Liver (tissue), 9 donors: Measurements from ENCODE around the gene RELL2. TPM values are rescaled to one million over a fixed set of nuclear protein-coding genes. Genes with fewer than 3 reads are reported as not detected.

Experiments
- DNase-seq: peaks from one replicate; pipeline ENCODE4 v3.0.0-alpha.2; 2017; ENCODE audit warnings: low spot score
- H3K27ac ChIP-seq, 2 donors: one replicate each; pipeline ENCODE4 v1.7.0; 2013; ENCODE audit warnings: inconsistent platforms in 2 of 2, low read length in 2 of 2, control low read depth in 1 of 2, low read depth in 1 of 2, mild to moderate bottlenecking in 1 of 2
- H3K27me3 ChIP-seq, 4 donors: one replicate each; pipeline versions ENCODE4 v1.6.1 to v1.7.0; 2013; ENCODE audit warnings: low read length in 3 of 4, inconsistent platforms in 1 of 4, mild to moderate bottlenecking in 1 of 4, moderate library complexity in 1 of 4; ENCODE audit not compliant: control insufficient read depth in 4 of 4, insufficient read depth in 4 of 4
- H3K36me3 ChIP-seq, 4 donors: one replicate each; pipeline versions ENCODE4 v1.6.1 to v1.7.0; 2013; ENCODE audit warnings: low read length in 3 of 4, mild to moderate bottlenecking in 3 of 4, low read depth in 1 of 4, moderate library complexity in 1 of 4; ENCODE audit not compliant: control insufficient read depth in 4 of 4, insufficient read depth in 3 of 4
- H3K4me1 ChIP-seq, 4 donors: one replicate each; pipeline versions ENCODE4 v1.6.1 to v1.7.0; 2013; ENCODE audit warnings: low read length in 3 of 4, mild to moderate bottlenecking in 3 of 4, moderate library complexity in 1 of 4; ENCODE audit not compliant: control insufficient read depth in 4 of 4, insufficient read depth in 4 of 4
- H3K4me3 ChIP-seq, 3 donors: one replicate each; pipeline versions ENCODE4 v1.6.1 to v1.7.0; 2013; ENCODE audit warnings: low read length in 3 of 3, control low read depth in 1 of 3, low read depth in 1 of 3, mild to moderate bottlenecking in 1 of 3
- H3K9ac ChIP-seq, 2 donors: one replicate each; pipeline ENCODE4 v1.7.0; 2013; ENCODE audit warnings: low read length in 2 of 2, mild to moderate bottlenecking in 2 of 2, moderate library complexity in 2 of 2, control low read depth in 1 of 2, low read depth in 1 of 2
- H3K9me3 ChIP-seq, 4 donors: one replicate each; pipeline versions ENCODE4 v1.6.1 to v1.7.0; 2013; ENCODE audit warnings: low read length in 3 of 4; ENCODE audit not compliant: control insufficient read depth in 4 of 4
- CTCF ChIP-seq: fragments of 150-350 bp; IDR thresholded peaks from 2 replicates; pipeline ENCODE4 v1.5.1; 2017; ENCODE audit warnings: improper control_type of control experiment, low read depth, low read length; ENCODE audit not compliant: missing input control
- EGR1 ChIP-seq, 2 donors: IDR thresholded peaks; 2 replicates each; pipeline ENCODE4 v1.6.1; 2016 to 2018; ENCODE audit warnings: antibody characterized with exemption in 2 of 2, low read depth in 2 of 2
- FOXA1 ChIP-seq: IDR thresholded peaks from 2 replicates; pipeline ENCODE4 v1.6.1; 2016; ENCODE audit warnings: antibody characterized with exemption
- FOXA2 ChIP-seq: IDR thresholded peaks from 2 replicates; pipeline ENCODE4 v1.6.1; 2016; ENCODE audit warnings: antibody characterized with exemption
- GABPA ChIP-seq, 2 donors: IDR thresholded peaks in 1 of 2; conservative IDR thresholded peaks in 1 of 2; 2 replicates each; pipeline ENCODE4 v1.6.1; 2016; ENCODE audit warnings: antibody characterized with exemption in 2 of 2, mild to moderate bottlenecking in 1 of 2, moderate library complexity in 1 of 2
- HNF4A ChIP-seq, 2 donors: conservative IDR thresholded peaks; 2 replicates each; pipeline ENCODE4 v1.6.1; 2016; ENCODE audit warnings: antibody characterized with exemption in 2 of 2, mild to moderate bottlenecking in 2 of 2
- HNF4G ChIP-seq: IDR thresholded peaks from 2 replicates; pipeline ENCODE4 v1.6.1; 2016; ENCODE audit warnings: antibody characterized with exemption
- JUND ChIP-seq, 2 donors: IDR thresholded peaks; 2 replicates each; pipeline ENCODE4 v1.6.1; 2016; ENCODE audit warnings: antibody characterized with exemption in 2 of 2
- NR2F2 ChIP-seq: IDR thresholded peaks from 2 replicates; pipeline ENCODE4 v1.6.1; 2016; ENCODE audit warnings: antibody characterized with exemption
- RAD21 ChIP-seq, 2 donors: IDR thresholded peaks; 2 replicates each; pipeline ENCODE4 v1.6.1; 2016; ENCODE audit warnings: antibody characterized with exemption in 2 of 2, mild to moderate bottlenecking in 2 of 2
- REST ChIP-seq: IDR thresholded peaks from 2 replicates; pipeline ENCODE4 v1.6.1; 2016; ENCODE audit warnings: antibody characterized with exemption, mild to moderate bottlenecking
- RXRA ChIP-seq, 2 donors: IDR thresholded peaks; 2 replicates each; pipeline ENCODE4 v1.6.1; 2017 to 2018; ENCODE audit warnings: antibody characterized with exemption in 2 of 2, mild to moderate bottlenecking in 1 of 2
- TAF1 ChIP-seq: conservative IDR thresholded peaks from 2 replicates; pipeline ENCODE4 v1.6.1; 2016; ENCODE audit warnings: antibody characterized with exemption, mild to moderate bottlenecking
- YY1 ChIP-seq: IDR thresholded peaks from 2 replicates; pipeline ENCODE4 v1.6.1; 2016; ENCODE audit warnings: antibody characterized with exemption, mild to moderate bottlenecking
- ZBTB33 ChIP-seq: IDR thresholded peaks from 2 replicates; pipeline ENCODE4 v1.6.1; 2016; ENCODE audit warnings: antibody characterized with exemption
- WGBS: extraction: QIAGEN DNeasy Blood & Tissue Kit; methylation state at CpG from one replicate; pipeline ENCODE4 v1.1.7; 2013; 5-methylcytosine and 5-hydroxymethylcytosine counted together
- polyA plus RNA-seq, 2 donors: library from polyadenylated mRNA; stranded (reverse) in 1 of 2; unstranded in 1 of 2; fragments of 200-250 nt in 1 of 2; fragments of >200 nt in 1 of 2; fragmentation: Nextera tagmentation in 1 of 2; extraction: Ambion mirVana in 1 of 2; gene quantifications; one replicate each; pipeline versions ENCODE4 v1.2.1 to v1.2.3, GENCODE V29; 2013 to 2015
- total RNA-seq, 2 donors: library from RNA; depleted of rRNA; stranded (reverse); fragments of >200 nt; gene quantifications; one replicate each; pipeline ENCODE4 v1.2.3, GENCODE V29; 2014
- TF ChIP-seq, protein P1 (sequence below): IDR thresholded peaks from 2 replicates; pipeline ENCODE4 v1.6.1; 2016; ENCODE audit warnings: antibody characterized with exemption
- TF ChIP-seq, protein P2 (sequence below): IDR thresholded peaks from 2 replicates; pipeline ENCODE4 v1.6.1; 2016; ENCODE audit warnings: antibody characterized with exemption
- donor health status: healthy.
- donor health status: healthy.
- donor health status: healthy.
- donor health status: healthy.
- donor health status: healthy.

RELL2 gene
- total and polyA plus RNA-seq, 4 donors: 0.47 to 1.3 (median 0.88) TPM

- TF ChIP-seq, protein P1, sequence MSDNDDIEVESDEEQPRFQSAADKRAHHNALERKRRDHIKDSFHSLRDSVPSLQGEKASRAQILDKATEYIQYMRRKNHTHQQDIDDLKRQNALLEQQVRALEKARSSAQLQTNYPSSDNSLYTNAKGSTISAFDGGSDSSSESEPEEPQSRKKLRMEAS: no peak
- TF ChIP-seq HNF4A (conservative IDR thresholded peaks at IDR 0.05) (no peak), JUND (IDR thresholded peaks at IDR 0.05) (no peak), FOXA1 (no peak), CTCF (no peak), RXRA (IDR thresholded peaks at IDR 0.05) (no peak), NR2F2 (no peak)
- Histone ChIP-seq H3K4me3 (no peak overlapping the region), H3K9ac (no peak overlapping the region), H3K27ac (no peak overlapping the region), H3K27me3 (no peaks in the 10 kb centered on the region), H3K9me3 (no peaks in the 10 kb centered on the region), H3K4me1 (peaks cover 0 to 5% (median 4%) of the 10 kb centered on the region in 4 donors), H3K36me3 (peaks cover 0 to 2% (median under 1%) of the 10 kb centered on the region in 4 donors)
- no peak for DNase-seq
- WGBS: 75% methylated on average over 17 of the region's 17 CpGs
Observed at GRCh38 chr5:141662028-141662427, 25.2 kb downstream of the RELL2 start.

DNA sequence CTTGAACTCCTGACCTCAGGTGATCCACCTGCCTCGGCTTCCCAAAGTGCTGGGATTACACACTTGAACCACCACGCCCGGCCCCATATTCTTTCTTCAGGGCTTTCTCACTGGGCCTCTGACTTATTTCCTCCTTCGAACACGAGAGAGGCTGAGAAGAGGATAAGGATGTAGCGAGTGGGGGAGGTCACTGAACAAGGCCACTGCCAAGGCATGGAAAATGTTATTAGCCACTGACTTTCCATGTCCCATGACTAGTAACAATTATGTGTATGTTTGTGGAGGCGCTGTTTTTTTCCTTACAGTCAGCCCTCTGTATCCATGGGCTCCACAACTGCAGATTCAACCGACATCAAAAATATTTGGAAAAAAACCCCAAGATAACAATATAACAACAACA is 26.7 kb downstream of the RELL2 start:
- H3K4me3 ChIP-seq: no peak overlapping the region
- H3K9ac ChIP-seq: no peak overlapping the region
- H3K27ac ChIP-seq: no peak overlapping the region
- peaks cover 0 to 10% (median 8%) of the 10 kb centered on the region in 4 donors for H3K4me1 ChIP-seq
- 85% methylated on average over 8 of the region's 8 CpGs for WGBS
- peaks cover 0 to 2% (median 0%) of the 10 kb centered on the region in 4 donors for H3K36me3 ChIP-seq
- DNase-seq: no peak
- H3K27me3 ChIP-seq: no peaks in the 10 kb centered on the region
- TF ChIP-seq RAD21 (IDR thresholded peaks at IDR 0.05) (no peak), EGR1 (IDR thresholded peaks at IDR 0.05; ENCODE audit: low read depth in 2 of 2) (no peak), TAF1 (no peak), HNF4A (conservative IDR thresholded peaks at IDR 0.05) (no peak), REST (no peak), HNF4G (no peak), GABPA (IDR thresholded peaks at IDR 0.05 in 1 of 2, conservative IDR thresholded peaks at IDR 0.05 in 1 of 2) (no peak), FOXA1 (no peak), NR2F2 (no peak), JUND (IDR thresholded peaks at IDR 0.05) (no peak), ZBTB33 (no peak), YY1 (no peak), FOXA2 (no peak), CTCF (no peak)
- TF ChIP-seq, protein P2, sequence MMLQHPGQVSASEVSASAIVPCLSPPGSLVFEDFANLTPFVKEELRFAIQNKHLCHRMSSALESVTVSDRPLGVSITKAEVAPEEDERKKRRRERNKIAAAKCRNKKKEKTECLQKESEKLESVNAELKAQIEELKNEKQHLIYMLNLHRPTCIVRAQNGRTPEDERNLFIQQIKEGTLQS: no peak
- TF ChIP-seq, protein P1: no peak
- H3K9me3 ChIP-seq: no peaks in the 10 kb centered on the region
